Measurements from ENCODE around the gene AMY2B. TPM values are rescaled to one million over a fixed set of nuclear protein-coding genes. Genes with fewer than 3 reads are reported as not detected.

AMY2B gene
- total and polyA plus RNA-seq, 2 of the 8 experiments (the other 6 are each of a cell fraction or from before 2014, with no cell fraction given), result 2.0 to 2.1 TPM

DNA sequence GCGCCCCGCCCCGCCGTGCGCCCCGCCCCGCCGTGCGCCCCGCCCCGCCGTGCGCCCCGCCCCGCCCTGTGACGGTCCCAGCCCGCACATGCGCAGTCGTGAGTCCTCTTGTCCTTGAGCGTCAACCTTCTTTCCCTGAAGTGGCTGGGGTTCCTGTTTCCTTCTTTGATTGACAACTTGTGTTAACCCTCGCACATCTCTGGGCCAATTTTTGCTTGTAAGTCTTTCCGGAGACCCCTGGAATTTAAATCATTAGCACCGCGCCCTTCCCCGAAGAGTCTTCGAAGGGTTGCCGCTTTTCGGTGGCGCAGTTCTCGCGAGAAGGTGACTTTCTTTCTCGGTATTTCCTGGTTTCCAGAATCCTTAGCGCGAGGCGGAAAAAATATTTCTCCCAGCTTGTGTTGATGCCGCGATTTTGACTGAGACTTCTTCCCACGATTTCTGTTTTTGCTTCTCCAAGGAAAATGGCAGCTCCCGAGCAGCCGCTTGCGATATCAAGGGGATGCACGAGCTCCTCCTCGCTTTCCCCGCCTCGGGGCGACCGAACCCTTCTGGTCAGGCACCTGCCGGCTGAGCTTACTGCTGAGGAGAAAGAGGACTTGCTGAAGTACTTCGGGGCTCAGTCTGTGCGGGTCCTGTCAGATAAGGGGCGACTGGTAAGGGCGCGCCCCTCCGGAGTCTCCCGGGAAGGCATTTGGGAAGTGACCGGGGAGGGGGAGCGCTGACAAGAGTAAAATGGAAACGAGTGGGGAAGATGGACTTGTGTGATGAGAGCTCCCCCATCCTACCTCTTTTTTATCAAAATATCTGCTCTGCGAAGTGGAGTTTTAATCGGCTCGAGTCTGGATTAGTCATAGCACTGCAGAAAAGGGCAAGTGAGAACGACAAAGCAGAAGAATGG is 45.5 kb upstream of the AMY2B start, which contains the start of gene RNPC3 (continued):
- TF ChIP-seq TAF7 (optimal IDR thresholded peaks at IDR 0.05; ENCODE audit: borderline replicate concordance, low read depth, low read length) (peak; percentile 30), TAF1 (IDR thresholded peaks at IDR 0.05; ENCODE audit: low read depth, low read length) (peak; percentile 62; the same call in 1 of the 2 replicates), NRF1 (IDR thresholded peaks at IDR 0.05; ENCODE audit: low read depth, low read length) (peak; percentile 58), KDM4A (IDR thresholded peaks at IDR 0.05; ENCODE audit: low read depth, low read length, severe bottlenecking) (peak; percentile 51)
